CD14-positive monocyte (primary cell): Measurements from ENCODE around the gene BAX. TPM values are rescaled to one million over a fixed set of nuclear protein-coding genes. Genes with fewer than 3 reads are reported as not detected.

ENCODE experiments used
- DNase-seq, 3 donors: peaks; one replicate each; pipeline ENCODE4 v3.0.0-alpha.2; 2011 to 2022
- H2AFZ ChIP-seq: 2 replicates; pipeline ENCODE4 v1.6.0; 2012; ENCODE audit warnings: mild to moderate bottlenecking, low read depth, low read length, inconsistent platforms; ENCODE audit not compliant: insufficient read depth, poor library complexity, severe bottlenecking
- H3K27ac ChIP-seq, 2 donors: 1 replicate in 1 of 2; 2 replicates in 1 of 2; pipeline ENCODE4 v1.5.1; 2012 to 2013; ENCODE audit warnings: low read length in 2 of 2, control low read depth in 1 of 2, inconsistent platforms in 1 of 2, low read depth in 1 of 2, mild to moderate bottlenecking in 1 of 2
- H3K27me3 ChIP-seq, 2 donors: one replicate each; pipeline versions ENCODE4 v1.6.0 to v1.6.1; 2011 to 2013; ENCODE audit warnings: low read length in 2 of 2; ENCODE audit not compliant: control insufficient read depth in 2 of 2, insufficient read depth in 2 of 2
- H3K36me3 ChIP-seq, 2 donors: replicated peaks in 1 of 2; 1 replicate in 1 of 2; 2 replicates in 1 of 2; pipeline versions ENCODE4 v1.5.1 to v1.6.1; 2012 to 2013; ENCODE audit warnings: low read length in 2 of 2, control low read depth in 1 of 2, inconsistent platforms in 1 of 2, mild to moderate bottlenecking in 1 of 2; ENCODE audit not compliant: insufficient read depth in 2 of 2, control insufficient read depth in 1 of 2
- H3K4me1 ChIP-seq, 2 donors: 1 replicate in 1 of 2; 2 replicates in 1 of 2; pipeline versions ENCODE4 v1.5.1 to v1.6.1; 2012 to 2013; ENCODE audit warnings: low read length in 2 of 2, control low read depth in 1 of 2, inconsistent platforms in 1 of 2, mild to moderate bottlenecking in 1 of 2, moderate library complexity in 1 of 2; ENCODE audit not compliant: insufficient read depth in 2 of 2, control insufficient read depth in 1 of 2
- H3K4me2 ChIP-seq: replicated peaks from 2 replicates; pipeline ENCODE3; 2012; ENCODE audit warnings: low read length, moderate library complexity, mild to moderate bottlenecking; ENCODE audit not compliant: poor library complexity, severe bottlenecking; ENCODE audit errors: extremely low read depth
- H3K4me3 ChIP-seq, 3 experiments: fragments of 200-600 bp in 1 of 3; sonication (generic) in 1 of 3; replicated peaks in 1 of 3; 1 replicate in 2 of 3; 2 replicates in 1 of 3; pipeline ENCODE4 v1.5.1; 2011 to 2013; ENCODE audit warnings: low read length in 3 of 3, mild to moderate bottlenecking in 3 of 3, control low read depth in 2 of 3, low read depth in 2 of 3, inconsistent platforms in 1 of 3, moderate library complexity in 1 of 3
- H3K79me2 ChIP-seq: 2 replicates; pipeline ENCODE4 v1.6.0; 2012; ENCODE audit warnings: mild to moderate bottlenecking, control low read depth, inconsistent platforms, low read length, moderate library complexity; ENCODE audit not compliant: insufficient read depth
- H3K9ac ChIP-seq: 2 replicates; pipeline ENCODE4 v1.6.0; 2017; ENCODE audit warnings: low read length, mild to moderate bottlenecking; ENCODE audit not compliant: insufficient read depth, poor library complexity, severe bottlenecking
- H3K9me3 ChIP-seq, 2 donors: replicated peaks in 1 of 2; 1 replicate in 1 of 2; 2 replicates in 1 of 2; pipeline versions ENCODE4 v1.5.1 to v1.6.1; 2012 to 2013; ENCODE audit warnings: low read length in 2 of 2, control low read depth in 1 of 2; ENCODE audit not compliant: control insufficient read depth in 1 of 2, insufficient read depth in 1 of 2
- H4K20me1 ChIP-seq: 2 replicates; pipeline ENCODE4 v1.6.0; 2012; ENCODE audit warnings: mild to moderate bottlenecking, low read length, control low read depth, moderate library complexity; ENCODE audit not compliant: insufficient read depth
- H3K27ac Mint-ChIP-seq, 7 donors: one replicate each; pipeline ENCODE4 v1.8.0; 2020; ENCODE audit warnings: mild to moderate bottlenecking in 7 of 7, mixed read lengths in 7 of 7, moderate library complexity in 6 of 7, inconsistent platforms in 2 of 7
- H3K27me3 Mint-ChIP-seq, 3 donors: one replicate each; pipeline ENCODE4 v1.8.0; 2021 to 2022; ENCODE audit warnings: low read depth in 3 of 3, mild to moderate bottlenecking in 3 of 3, mixed read lengths in 3 of 3, moderate library complexity in 3 of 3, inconsistent platforms in 1 of 3
- H3K36me3 Mint-ChIP-seq, 2 donors: one replicate each; pipeline ENCODE4 v1.8.0; 2020; ENCODE audit warnings: mixed read lengths in 2 of 2, inconsistent platforms in 1 of 2, mild to moderate bottlenecking in 1 of 2
- H3K4me1 Mint-ChIP-seq: one replicate; pipeline ENCODE4 v1.8.0; 2020; ENCODE audit warnings: mild to moderate bottlenecking, mixed read lengths
- H3K4me3 Mint-ChIP-seq, 2 donors: one replicate each; pipeline ENCODE4 v1.8.0; 2020; ENCODE audit warnings: mild to moderate bottlenecking in 2 of 2, mixed read lengths in 2 of 2, moderate library complexity in 1 of 2
- H3K9me3 Mint-ChIP-seq, 7 donors: one replicate each; pipeline ENCODE4 v1.8.0; 2020 to 2022; ENCODE audit warnings: mixed read lengths in 7 of 7, mild to moderate bottlenecking in 6 of 7, moderate library complexity in 6 of 7, inconsistent platforms in 2 of 7
- CTCF ChIP-seq: fragments of 200-600 bp; IDR thresholded peaks from one replicate; pipeline ENCODE4 v1.8.0; 2022; ENCODE audit warnings: antibody characterized with exemption, mild to moderate bottlenecking
- WGBS: methylation state at CpG from one replicate; pipeline ENCODE4 v1.1.5; 2013; ENCODE audit warnings: missing lambda C conversion rate; ENCODE audit not compliant: insufficient coverage; 5-methylcytosine and 5-hydroxymethylcytosine counted together
- intact Hi-C, 2 donors: fragments of 100-400 bp; cut with micrococcal nuclease; formaldehyde crosslinking; loops; one replicate each; pipeline versions ENCODE4 v1.15.0 to v1.15.1; 2023
- polyA plus RNA-seq, 3 donors: library from polyadenylated mRNA; depleted of rRNA in 1 of 3; unstranded in 2 of 3; stranded (reverse) in 1 of 3; fragments of 300-500 nt in 2 of 3; fragments of >200 nt in 1 of 3; fragmentation: Illumina TruSeq in 2 of 3; gene quantifications; 1 replicate in 2 of 3; 2 replicates in 1 of 3; pipeline ENCODE4 v1.2.3, GENCODE V29; 2012 to 2021

The BAX gene
- polyA plus RNA-seq, 3 donors: 69.2 to 135 (median 80.5) TPM

GRCh38 chr19:48950830-48951519 is 3.7 kb upstream of the BAX start:
- peaks cover 8% of the 10 kb centered on the region for H4K20me1 ChIP-seq
- no peaks in the 10 kb centered on the region for H3K27me3 ChIP-seq
- peaks cover 12 to 27% of the 10 kb centered on the region in 2 donors for H3K9me3 ChIP-seq
- H3K36me3 ChIP-seq: peaks cover 0 to 2% of the 10 kb centered on the region in 2 donors
- no peak for TF ChIP-seq CTCF
- H3K4me2 ChIP-seq: no peak overlapping the region
- Mint-ChIP-seq H3K36me3 (peaks cover 2 to 5% of the 10 kb centered on the region in 2 donors), H3K4me1 (peaks cover 18% of the 10 kb centered on the region), H3K9me3 (peaks cover 14 to 27% (median 22%) of the 10 kb centered on the region in 7 donors), H3K27ac (no peak overlapping the region), H3K4me3 (no peak overlapping the region), H3K27me3 (peaks cover 0 to 1% (median 0%) of the 10 kb centered on the region in 3 donors)
- H3K79me2 ChIP-seq: peaks cover 16% of the 10 kb centered on the region
- WGBS: 92% methylated on average over 7 of the region's 9 CpGs
- H3K9ac ChIP-seq: no peak overlapping the region
- H3K4me1 ChIP-seq: peaks cover 14 to 17% of the 10 kb centered on the region in 2 donors
- DNase-seq: no peak
- H3K4me3 ChIP-seq: no peak overlapping the region
- no peak overlapping the region for H3K27ac ChIP-seq
- no peak overlapping the region for H2AFZ ChIP-seq
- intact Hi-C loops: loop anchor here in 1 of 2 donors (5.0 kb wide), 1 partner anchor 49 kb away; the partner anchor contains the start of gene NUCB1

GRCh38 chr19:48953141-48953540 is 1.5 kb upstream of the BAX start:
- no peak overlapping the region for H3K9ac ChIP-seq
- WGBS: 59% methylated on average over 3 of the region's 4 CpGs
- intact Hi-C loops: loop anchor here in 1 of 2 donors (5.0 kb wide), 1 partner anchor 51 kb away; the partner anchor contains the start of gene NUCB1
- H3K27ac ChIP-seq: no peak overlapping the region
- H3K4me1 ChIP-seq: peaks cover 16 to 24% of the 10 kb centered on the region in 2 donors
- peaks cover 0 to 19% of the 10 kb centered on the region in 2 donors for H3K36me3 ChIP-seq
- H2AFZ ChIP-seq: no peak overlapping the region
- peaks cover 15 to 21% of the 10 kb centered on the region in 2 donors for H3K36me3 Mint-ChIP-seq
- H3K4me1 Mint-ChIP-seq: peaks cover 30% of the 10 kb centered on the region
- no peak for TF ChIP-seq CTCF
- H3K27ac Mint-ChIP-seq: peak overlapping the region in 1 of 7 donors; percentile 35
- peaks cover 0 to 3% (median 0%) of the 10 kb centered on the region in 3 donors for H3K27me3 Mint-ChIP-seq
- H3K4me2 ChIP-seq: no peak overlapping the region
- peaks cover 32% of the 10 kb centered on the region for H3K79me2 ChIP-seq
- no peak overlapping the region for H3K4me3 ChIP-seq
- no peaks in the 10 kb centered on the region for H3K27me3 ChIP-seq
- peaks cover 11% of the 10 kb centered on the region for H4K20me1 ChIP-seq
- H3K9me3 ChIP-seq: peaks cover 0 to 9% of the 10 kb centered on the region in 2 donors
- no peak for DNase-seq
- H3K9me3 Mint-ChIP-seq: peaks cover 1 to 10% (median 7%) of the 10 kb centered on the region in 7 donors
- H3K4me3 Mint-ChIP-seq: no peak overlapping the region
